22Rv1 (cell line): ENCODE measurements around the gene WDFY1.

Source experiments
- CTCF ChIP-seq: fragments of 450-650 bp; IDR thresholded peaks from 2 replicates; pipeline ENCODE4 v1.5.1; 2017; ENCODE audit warnings: mild to moderate bottlenecking
- ZFX ChIP-seq: fragments of 450-650 bp; IDR thresholded peaks from 2 replicates; pipeline ENCODE4 v1.6.1; 2017; ENCODE audit warnings: antibody characterized with exemption, borderline replicate concordance

GRCh38 chr2:223890721-223891120 lies 54.4 kb downstream of the WDFY1 start:
- TF ChIP-seq CTCF, result no peak
- TF ChIP-seq ZFX, result no peak
